Transverse colon (tissue), 4 donors: ENCODE data around the gene DGKH.

Source experiments
- POLR2A ChIP-seq: fragments of 450-650 bp; IDR thresholded peaks from one replicate; pipeline ENCODE4 v1.6.1; 2016; ENCODE audit warnings: antibody characterized with exemption, mild to moderate bottlenecking, moderate library complexity
- POLR2AphosphoS5 ChIP-seq, 3 donors: sonication (generic); formaldehyde crosslinking; IDR thresholded peaks; one replicate each; pipeline ENCODE4 v1.6.1; 2016; ENCODE audit warnings: antibody characterized with exemption in 3 of 3
- TF ChIP-seq, protein P1 (sequence below), 5 experiments: fragments of 200-600 bp in 3 of 5; fragments of 450-650 bp in 2 of 5; sonication (generic) in 3 of 5; IDR thresholded peaks; 1 replicate in 2 of 5; 2 replicates in 3 of 5; pipeline ENCODE4 v1.5.1; 2016 to 2017; ENCODE audit warnings: antibody characterized with exemption in 5 of 5, inconsistent platforms in 3 of 5, mild to moderate bottlenecking in 2 of 5, moderate library complexity in 1 of 5

DNA sequence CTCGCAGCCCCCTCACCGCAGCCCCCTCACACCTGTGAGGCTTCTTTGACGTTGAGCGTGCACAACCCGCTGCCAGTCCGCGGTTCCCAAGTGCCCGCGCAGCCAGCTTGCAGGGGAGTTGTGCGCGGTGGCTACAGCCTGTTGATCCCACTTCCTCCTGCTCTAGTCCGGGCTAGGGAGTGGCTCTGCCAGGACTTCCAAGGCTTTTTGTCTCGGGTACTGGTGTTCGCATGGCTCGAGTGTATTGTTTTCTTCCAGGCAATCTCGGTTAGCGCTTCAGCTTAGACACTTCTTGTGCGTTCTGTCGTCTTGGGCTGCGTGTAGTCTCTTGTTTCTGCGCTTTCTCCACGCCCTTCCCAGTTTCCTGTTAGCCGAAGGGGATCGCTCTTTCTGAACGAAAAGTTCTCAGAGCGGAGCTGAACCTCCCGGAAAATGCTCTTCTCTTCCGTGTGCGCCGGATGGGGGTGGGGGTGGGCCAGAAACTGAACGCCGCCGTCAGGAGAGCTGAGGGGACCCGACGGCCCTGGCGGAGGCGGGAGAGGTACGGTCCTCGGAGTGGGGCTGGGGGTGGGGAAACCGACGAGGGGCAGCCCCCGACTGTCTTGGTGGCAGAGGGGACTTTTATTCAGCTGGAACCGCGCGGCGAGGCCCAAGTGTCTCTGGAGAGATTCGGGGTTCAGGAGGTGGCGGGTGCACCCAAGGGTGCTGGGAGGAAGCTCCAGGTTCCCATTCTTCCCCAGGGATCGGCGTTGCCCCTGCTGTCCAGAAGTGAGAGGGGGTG lies 697 bp upstream of the DGKH start:
- TF ChIP-seq, protein P1, sequence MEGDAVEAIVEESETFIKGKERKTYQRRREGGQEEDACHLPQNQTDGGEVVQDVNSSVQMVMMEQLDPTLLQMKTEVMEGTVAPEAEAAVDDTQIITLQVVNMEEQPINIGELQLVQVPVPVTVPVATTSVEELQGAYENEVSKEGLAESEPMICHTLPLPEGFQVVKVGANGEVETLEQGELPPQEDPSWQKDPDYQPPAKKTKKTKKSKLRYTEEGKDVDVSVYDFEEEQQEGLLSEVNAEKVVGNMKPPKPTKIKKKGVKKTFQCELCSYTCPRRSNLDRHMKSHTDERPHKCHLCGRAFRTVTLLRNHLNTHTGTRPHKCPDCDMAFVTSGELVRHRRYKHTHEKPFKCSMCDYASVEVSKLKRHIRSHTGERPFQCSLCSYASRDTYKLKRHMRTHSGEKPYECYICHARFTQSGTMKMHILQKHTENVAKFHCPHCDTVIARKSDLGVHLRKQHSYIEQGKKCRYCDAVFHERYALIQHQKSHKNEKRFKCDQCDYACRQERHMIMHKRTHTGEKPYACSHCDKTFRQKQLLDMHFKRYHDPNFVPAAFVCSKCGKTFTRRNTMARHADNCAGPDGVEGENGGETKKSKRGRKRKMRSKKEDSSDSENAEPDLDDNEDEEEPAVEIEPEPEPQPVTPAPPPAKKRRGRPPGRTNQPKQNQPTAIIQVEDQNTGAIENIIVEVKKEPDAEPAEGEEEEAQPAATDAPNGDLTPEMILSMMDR (IDR thresholded peaks at IDR 0.05), result no peak
- TF ChIP-seq POLR2AphosphoS5 (IDR thresholded peaks at IDR 0.05) (peak; percentile 56 to 84 (median 79)), POLR2A (peak; percentile 85)
